NAMALWA (cell line): Measurements from ENCODE around the gene RSPH1.

Experiments used
- DNase-seq: peaks from one replicate; pipeline ENCODE4 v3.0.0-alpha.2; 2015; ENCODE audit warnings: low spot score

The RSPH1 gene

GRCh38 chr21:42513151-42513984 is 17.3 kb upstream of the RSPH1 start, which contains the start of gene SLC37A1:
Gene SLC37A1, plus strand, starts transcription at chr21:42513852. Its CDS starts 4,603 bp downstream, at chr21:42518455.
- DNase-seq = peak; percentile 38

GRCh38 chr21:42512346-42513034 is 16.5 kb upstream of the RSPH1 start:
- DNase-seq = no peak

GRCh38 chr21:42509244-42509643 is 13.2 kb upstream of the RSPH1 start:
- DNase-seq = no peak

- no peak for DNase-seq
Observed at GRCh38 chr21:42508371-42508770, 12.3 kb upstream of the RSPH1 start.

- DNase-seq = no peak
Observed at GRCh38 chr21:42507418-42507817, 11.4 kb upstream of the RSPH1 start.

- peak; percentile 53 for DNase-seq
Observed at GRCh38 chr21:42505090-42505726, 9.2 kb upstream of the RSPH1 start.

GRCh38 chr21:42503711-42504110 is 7.7 kb upstream of the RSPH1 start:
- no peak for DNase-seq

- DNase-seq = no peak
Observed at GRCh38 chr21:42500736-42501135, 4.7 kb upstream of the RSPH1 start.

- no peak for DNase-seq
Observed at GRCh38 chr21:42500225-42500624, 4.2 kb upstream of the RSPH1 start.

GRCh38 chr21:42499444-42500112 is 3.6 kb upstream of the RSPH1 start:
- DNase-seq = no peak

- no peak for DNase-seq
Observed at GRCh38 chr21:42498012-42498411, 2.0 kb upstream of the RSPH1 start.

GRCh38 chr21:42496839-42497202 is 797 bp upstream of the RSPH1 start:
- DNase-seq = no peak

- DNase-seq = no peak
Observed at GRCh38 chr21:42495765-42496119, 282 bp downstream of the RSPH1 start.

GRCh38 chr21:42495027-42495426 is 997 bp downstream of the RSPH1 start:
- DNase-seq = no peak

GRCh38 chr21:42493109-42494060 is 2.6 kb downstream of the RSPH1 start:
- no peak for DNase-seq

GRCh38 chr21:42492201-42492600 is 3.8 kb downstream of the RSPH1 start:
- DNase-seq = no peak

GRCh38 chr21:42491328-42491727 is 4.7 kb downstream of the RSPH1 start:
- no peak for DNase-seq

- DNase-seq = no peak
Observed at GRCh38 chr21:42490720-42491119, 5.3 kb downstream of the RSPH1 start.

- DNase-seq = no peak
Observed at GRCh38 chr21:42489991-42490390, 6.0 kb downstream of the RSPH1 start.

- no peak for DNase-seq
Observed at GRCh38 chr21:42489006-42489563, 6.9 kb downstream of the RSPH1 start.

GRCh38 chr21:42486531-42486930 is 9.5 kb downstream of the RSPH1 start:
- no peak for DNase-seq
